Psoas muscle (tissue), 8 donors: ENCODE data around the gene KAT2A. TPM values are rescaled to one million over a fixed set of nuclear protein-coding genes. Genes with fewer than 3 reads are reported as not detected.
A peak's percentile ranks its signal among the peaks of the same experiment; 100 is the strongest.

Source experiments
- ATAC-seq, 4 donors: fragments of 200-7000 bp; cut with Tn5 transposase; one replicate each; pipeline ENCODE4 v1.9.1; 2020; ENCODE audit warnings: moderate library complexity in 3 of 4, mild to moderate bottlenecking in 2 of 4
- DNase-seq, 2 donors: peaks; one replicate each; pipeline ENCODE4 v3.0.0-alpha.2; 2020
- H3K27ac ChIP-seq: fragments of 200-600 bp; one replicate; pipeline ENCODE4 v1.8.0; 2022
- H3K27me3 ChIP-seq, 3 donors: fragments of 200-600 bp in 1 of 3; one replicate each; pipeline versions ENCODE4 v1.6.1 to v1.8.0; 2013 to 2022; ENCODE audit warnings: low read length in 2 of 3, mild to moderate bottlenecking in 2 of 3, moderate library complexity in 1 of 3; ENCODE audit not compliant: insufficient read depth in 3 of 3
- H3K36me3 ChIP-seq, 2 donors: fragments of 200-600 bp in 1 of 2; one replicate each; pipeline versions ENCODE4 v1.6.1 to v1.8.0; 2013 to 2022; ENCODE audit warnings: low read depth in 1 of 2, mild to moderate bottlenecking in 1 of 2, moderate library complexity in 1 of 2; ENCODE audit not compliant: insufficient read depth in 1 of 2
- H3K4me1 ChIP-seq: fragments of 200-600 bp; one replicate; pipeline ENCODE4 v1.8.0; 2022
- H3K4me3 ChIP-seq: fragments of 200-600 bp; one replicate; pipeline ENCODE4 v1.8.0; 2022; ENCODE audit warnings: mild to moderate bottlenecking
- H3K9me3 ChIP-seq: fragments of 200-600 bp; one replicate; pipeline ENCODE4 v1.8.0; 2022
- CTCF ChIP-seq: fragments of 200-600 bp; IDR thresholded peaks from one replicate; pipeline ENCODE4 v1.8.0; 2022; ENCODE audit warnings: antibody characterized with exemption
- WGBS, 3 donors: extraction: QIAGEN DNeasy Blood & Tissue Kit; methylation state at CpG; one replicate each; pipeline versions ENCODE4 v1.1.6 to v1.1.7; 2013; 5-methylcytosine and 5-hydroxymethylcytosine counted together
- intact Hi-C, 2 donors: fragments of 100-400 bp; cut with DNase I; formaldehyde crosslinking; loops; one replicate each; pipeline versions ENCODE4 v1.11.0 to v1.14.2; 2022
- polyA plus RNA-seq, 3 donors: library from polyadenylated mRNA; stranded (reverse); fragments of 200-250 nt; gene quantifications; one replicate each; pipeline ENCODE4 v1.2.3, GENCODE V29; 2013
- total RNA-seq, 4 donors: library from RNA; stranded (reverse); fragmentation: NEBNext Ultra II Directional in 2 of 4; extraction: Animal tissue kit (Norgen Biotek cat#: 25700) in 2 of 4; gene quantifications; one replicate each; pipeline versions ENCODE4 v1.2.1 to v1.2.4, GENCODE V29; 2021 to 2023
- donor health status: healthy with polysubstance abuse.
- donor health status: DM: no; HTN: no; CAD: no; lungs with moderate emphysema.
- donor health status: Bipolar disorder and iron deficiency.
- donor health status: healthy.
- donor health status: DM: yes; HTN: yes; CAD: no.
- donor health status: DM: no; HTN: no; CAD: no.
- donor health status: DM: no; HTN: no; CAD: no.
- donor health status: DM: yes; HTN: yes; CAD: no.

Gene KAT2A
- total and polyA plus RNA-seq, 7 donors = 12.3 to 35.3 (median 20.9) TPM

GRCh38 chr17:42135664-42136653 is 14.8 kb upstream of the KAT2A start:
- no peak overlapping the region for H3K4me3 ChIP-seq
- H3K27ac ChIP-seq = peak overlapping the region; percentile 70

GRCh38 chr17:42135151-42135550 is 14.0 kb upstream of the KAT2A start:
- H3K27ac ChIP-seq = peak overlapping the region; percentile 70
- no peak overlapping the region for H3K4me3 ChIP-seq
- no peaks in the 10 kb centered on the region for H3K27me3 ChIP-seq
- ATAC-seq (no peak), DNase-seq (no peak)
- 85 to 89% (median 89%) methylated on average over 6 of the region's 6 CpGs for WGBS, 3 donors
- TF ChIP-seq CTCF = no peak
- peaks cover 98% of the 10 kb centered on the region for H3K4me1 ChIP-seq
- peaks cover 0 to 25% of the 10 kb centered on the region in 2 donors for H3K36me3 ChIP-seq
- intact Hi-C loops = loop anchor here in 1 of 2 donors (10.0 kb wide), 1 partner anchor 140 kb away; the partner anchor contains the start of gene STAT5B
- no peaks in the 10 kb centered on the region for H3K9me3 ChIP-seq

More at GRCh38 chr17:42135664-42136653, 14.8 kb upstream of the KAT2A start:
- ATAC-seq (peak in 1 of 4 donors; percentile 26), DNase-seq (no peak)
- no peak for TF ChIP-seq CTCF
- H3K4me1 ChIP-seq = peaks cover 95% of the 10 kb centered on the region
- no peaks in the 10 kb centered on the region for H3K9me3 ChIP-seq
- intact Hi-C loops = loop anchor here in 1 of 2 donors (10.0 kb wide), 1 partner anchor 139 kb away; the partner anchor contains the start of gene STAT5B
- 64 to 73% (median 70%) methylated on average over 15 of the region's 15 CpGs for WGBS, 3 donors
- H3K36me3 ChIP-seq = peaks cover 0 to 20% of the 10 kb centered on the region in 2 donors
- H3K27me3 ChIP-seq = no peaks in the 10 kb centered on the region

GRCh38 chr17:42133461-42134041 is 12.4 kb upstream of the KAT2A start:
- DNase-seq = no peak
- 17 to 25% (median 22%) methylated on average over 4 of the region's 4 CpGs for WGBS, 3 donors
- Histone ChIP-seq H3K27me3 (no peaks in the 10 kb centered on the region), H3K4me3 (no peak overlapping the region), H3K4me1 (peaks cover 88% of the 10 kb centered on the region), H3K36me3 (peaks cover 4 to 41% of the 10 kb centered on the region in 2 donors), H3K9me3 (no peaks in the 10 kb centered on the region), H3K27ac (peak overlapping the region; percentile 59)
- intact Hi-C loops = loop anchor here in 1 of 2 donors (10.0 kb wide), 1 partner anchor 141 kb away; the partner anchor contains the start of gene STAT5B
- no peak for TF ChIP-seq CTCF
- peak; percentile 42 to 67 (median 50) for ATAC-seq

- peak in 1 of 2 donors; percentile 63 for DNase-seq
- no peak for TF ChIP-seq CTCF
- Histone ChIP-seq H3K4me3 (peak overlapping the region; percentile 29), H3K27me3 (no peaks in the 10 kb centered on the region), H3K36me3 (peaks cover 4 to 47% of the 10 kb centered on the region in 2 donors), H3K27ac (peak overlapping the region; percentile 59), H3K9me3 (no peaks in the 10 kb centered on the region), H3K4me1 (peaks cover 82% of the 10 kb centered on the region)
- 9 to 29% (median 12%) methylated on average over 3 of the region's 3 CpGs for WGBS, 3 donors
- intact Hi-C loops = loop anchor here in 1 of 2 donors (10.0 kb wide), 1 partner anchor 142 kb away; the partner anchor contains the start of gene STAT5B
- ATAC-seq = peak; percentile 80 to 98 (median 88)
Observed at GRCh38 chr17:42132941-42133340, 11.8 kb upstream of the KAT2A start.
